MCF 10A (cell line): ENCODE data around the gene NPR3. TPM values are rescaled to one million over a fixed set of nuclear protein-coding genes. Genes with fewer than 3 reads are reported as not detected.
A peak's percentile ranks its signal among the peaks of the same experiment; 100 is the strongest.

Experiments
- BruUV-seq: library from RNA; stranded (reverse); fragments of 400-500 nt; replicated peaks from 2 replicates; lab custom pipeline; 2021; lab: Mats Ljungman, UMichigan
- CTCF ChIA-PET: fragments of 300-600 bp; sonication (Branson Sonifier 250); formaldehyde crosslinking; extraction: SDS; loops from one replicate; lab custom pipeline; 2021; ENCODE audit warnings: antibody characterized with exemption, inconsistent platforms; lab: Yijun Ruan, JAX
- POLR2A ChIA-PET: fragments of 300-600, 350-650 bp; sonication (Branson Sonifier 250); formaldehyde crosslinking; extraction: SDS; loops from one replicate; lab custom pipeline; 2020; ENCODE audit warnings: antibody characterized with exemption, inconsistent platforms; lab: Yijun Ruan, JAX
- DNase-seq: peaks from one replicate; pipeline ENCODE4 v3.0.0-alpha.2; 2018; ENCODE audit not compliant: unreplicated experiment
- H3K27ac Mint-ChIP-seq: one replicate; pipeline ENCODE4 v1.8.0; 2022; ENCODE audit warnings: mild to moderate bottlenecking, low read depth, mixed read lengths; ENCODE audit not compliant: unreplicated experiment
- H3K27me3 Mint-ChIP-seq: one replicate; pipeline ENCODE4 v1.8.0; 2022; ENCODE audit warnings: mixed read lengths; ENCODE audit not compliant: insufficient read depth, unreplicated experiment
- H3K36me3 Mint-ChIP-seq: one replicate; pipeline ENCODE4 v1.8.0; 2022; ENCODE audit warnings: mild to moderate bottlenecking, moderate library complexity, mixed read lengths; ENCODE audit not compliant: insufficient read depth, unreplicated experiment
- H3K4me1 Mint-ChIP-seq: one replicate; pipeline ENCODE4 v1.8.0; 2022; ENCODE audit warnings: mixed read lengths; ENCODE audit not compliant: insufficient read depth, unreplicated experiment
- H3K4me3 Mint-ChIP-seq: one replicate; pipeline ENCODE4 v1.8.0; 2022; ENCODE audit warnings: mild to moderate bottlenecking, moderate library complexity, mixed read lengths; ENCODE audit not compliant: unreplicated experiment
- H3K9me3 Mint-ChIP-seq: one replicate; pipeline ENCODE4 v1.8.0; 2022; ENCODE audit warnings: mixed read lengths; ENCODE audit not compliant: unreplicated experiment
- CTCF ChIP-seq: fragments of 200-600 bp; IDR thresholded peaks from one replicate; pipeline ENCODE4 v1.8.0; 2022; ENCODE audit warnings: antibody characterized with exemption, mild to moderate bottlenecking; ENCODE audit not compliant: unreplicated experiment
- intact Hi-C: fragments of 100-400 bp; cut with micrococcal nuclease; formaldehyde crosslinking; loops from 2 replicates; pipeline ENCODE4 v1.14.1; 2022
- total RNA-seq: library from RNA; stranded (reverse); gene quantifications from 2 replicates; pipeline ENCODE4 v1.2.3, GENCODE V29; 2022

NPR3 gene
- total RNA-seq, 1 experiment from 2014 or later, result 0.84 TPM

GRCh38 chr5:32673272-32673671 is 37.8 kb upstream of the NPR3 start:
- POLR2A ChIA-PET, result no interaction called here
- H3K27ac Mint-ChIP-seq, result no peak overlapping the region
- H3K4me3 Mint-ChIP-seq, result no peak overlapping the region
- H3K36me3 Mint-ChIP-seq, result peaks cover 4% of the 10 kb centered on the region
- no TSS peak for BruUV-seq
- CTCF ChIA-PET, result interaction anchor here (1.0 kb wide), 1 partner anchor 14 kb away, joined by 3 read pairs; no protein-coding TSS in a partner anchor
- intact Hi-C loops, result no loop called here
- no peaks in the 10 kb centered on the region for H3K27me3 Mint-ChIP-seq
- DNase-seq, result no peak
- peaks cover 5% of the 10 kb centered on the region for H3K9me3 Mint-ChIP-seq
- no peaks in the 10 kb centered on the region for H3K4me1 Mint-ChIP-seq
- TF ChIP-seq CTCF, result no peak

- H3K36me3 Mint-ChIP-seq, result no peaks in the 10 kb centered on the region
- no peaks in the 10 kb centered on the region for H3K27me3 Mint-ChIP-seq
- intact Hi-C loops, result no loop called here
- H3K4me1 Mint-ChIP-seq, result peaks cover 18% of the 10 kb centered on the region
- H3K9me3 Mint-ChIP-seq, result no peaks in the 10 kb centered on the region
- DNase-seq, result no peak
- CTCF ChIA-PET, result no interaction called here
- H3K27ac Mint-ChIP-seq, result no peak overlapping the region
- POLR2A ChIA-PET, result no interaction called here
- no peak for TF ChIP-seq CTCF
- BruUV-seq, result no TSS peak
- H3K4me3 Mint-ChIP-seq, result no peak overlapping the region
Observed at GRCh38 chr5:32677023-32677422, 34.1 kb upstream of the NPR3 start.

GRCh38 chr5:32678472-32678871 is 32.6 kb upstream of the NPR3 start:
- intact Hi-C loops, result no loop called here
- TF ChIP-seq CTCF, result no peak
- H3K27ac Mint-ChIP-seq, result no peak overlapping the region
- no peaks in the 10 kb centered on the region for H3K36me3 Mint-ChIP-seq
- BruUV-seq, result no TSS peak
- ChIA-PET POLR2A (no interaction called here), CTCF (interaction anchor here (0.6 to 0.8 kb wide), 2 partner anchors 12 to 65 kb away, joined by 3 to 4 read pairs; no protein-coding TSS in a partner anchor)
- H3K4me1 Mint-ChIP-seq, result peaks cover 18% of the 10 kb centered on the region
- no peak overlapping the region for H3K4me3 Mint-ChIP-seq
- DNase-seq, result no peak
- H3K9me3 Mint-ChIP-seq, result peaks cover 2% of the 10 kb centered on the region
- no peaks in the 10 kb centered on the region for H3K27me3 Mint-ChIP-seq

- peak; percentile 53 for DNase-seq
- Mint-ChIP-seq H3K27ac (no peak overlapping the region), H3K9me3 (peaks cover 10% of the 10 kb centered on the region), H3K27me3 (no peaks in the 10 kb centered on the region), H3K36me3 (no peaks in the 10 kb centered on the region), H3K4me1 (peaks cover 18% of the 10 kb centered on the region), H3K4me3 (no peak overlapping the region)
- no peak for TF ChIP-seq CTCF
- POLR2A ChIA-PET, result no interaction called here
- BruUV-seq, result no TSS peak
- CTCF ChIA-PET, result interaction anchor here (0.6 to 0.8 kb wide), 3 partner anchors 11 to 135 kb away, joined by 3 read pairs; no protein-coding TSS in a partner anchor
- intact Hi-C loops, result no loop called here
Observed at GRCh38 chr5:32679218-32679617, 31.9 kb upstream of the NPR3 start.
